K562 (cell line): Measurements from ENCODE around the gene CENPO. TPM values are rescaled to one million over a fixed set of nuclear protein-coding genes. Genes with fewer than 3 reads are reported as not detected.

ENCODE experiments used
- ARHGAP35 ChIP-seq: fragments of 450-650 bp; IDR thresholded peaks from 2 replicates; pipeline ENCODE4 v1.6.1; 2018; ENCODE audit not compliant: partially characterized antibody
- PHF20 ChIP-seq: fragments of 450-650 bp; IDR thresholded peaks from 2 replicates; pipeline ENCODE4 v1.6.1; 2018; ENCODE audit not compliant: partially characterized antibody
- PHTF2 ChIP-seq: fragments of 250-450 bp; sonication (Bioruptor Pico); IDR thresholded peaks from 2 replicates; pipeline ENCODE4 v1.5.0; 2021; ENCODE audit warnings: mild to moderate bottlenecking
- POLR2B ChIP-seq: fragments of 450-650 bp; IDR thresholded peaks from 2 replicates; pipeline ENCODE4 v1.6.1; 2018; ENCODE audit warnings: low read depth; ENCODE audit not compliant: partially characterized antibody
- POLR3A ChIP-seq: IDR thresholded peaks from 2 replicates; pipeline ENCODE4 v1.6.1; 2011; ENCODE audit warnings: borderline replicate concordance, mild to moderate bottlenecking, moderate library complexity; ENCODE audit not compliant: insufficient read length, insufficient read depth; ENCODE audit errors: extremely low read depth
- SMAD4 ChIP-seq: fragments of 250-450 bp; sonication (Bioruptor Pico); conservative IDR thresholded peaks from 2 replicates; pipeline ENCODE4 v1.8.0; 2021; ENCODE audit warnings: inconsistent platforms, mild to moderate bottlenecking, moderate library complexity
- SMARCA5 ChIP-seq: fragments of 450-650 bp; IDR thresholded peaks from 2 replicates; pipeline ENCODE4 v1.6.1; 2016
- TEAD1 ChIP-seq, 2 experiments: fragments of 450-650 bp in 1 of 2; sonication (generic) in 1 of 2; formaldehyde crosslinking; IDR thresholded peaks; 2 replicates each; pipeline versions ENCODE4 v1.4.0 to v1.8.0; 2020 to 2022; ENCODE audit warnings: mild to moderate bottlenecking in 2 of 2, missing genetic modification reagents in 1 of 2
- ZFX ChIP-seq: sonication (generic); formaldehyde crosslinking; IDR thresholded peaks from 2 replicates; pipeline ENCODE4 v1.8.0; 2022; ENCODE audit warnings: mild to moderate bottlenecking, missing genetic modification reagents, moderate library complexity
- ZNF133 ChIP-seq: fragments of 250-450 bp; sonication (Bioruptor Pico); IDR thresholded peaks from 2 replicates; pipeline ENCODE4 v1.4.0; 2020; ENCODE audit warnings: mild to moderate bottlenecking
- ZNF707 ChIP-seq: fragments of 250-450 bp; sonication (Bioruptor Pico); conservative IDR thresholded peaks from 2 replicates; pipeline ENCODE4 v1.8.0; 2022; ENCODE audit warnings: inconsistent platforms, mild to moderate bottlenecking, moderate library complexity
- polyA plus RNA-seq, 8 experiments: library from polyadenylated mRNA; depleted of rRNA in 4 of 8; stranded (reverse) in 5 of 8; unstranded in 3 of 8; fragments of >200 nt; fragmentation: Nextera tagmentation in 2 of 8; fragmentation: Illumina TruSeq in 1 of 8; extraction: Ambion mirVana in 2 of 8; extraction: Trizol in 1 of 8; gene quantifications; 2 replicates each; pipeline versions ENCODE4 v1.2.1 to v1.2.3, GENCODE V29; 2011 to 2014; ENCODE audit warnings: inconsistent platforms in 1 of 8, missing spikeins in 1 of 8
- total RNA-seq, 7 experiments: library from RNA; depleted of rRNA in 6 of 7; stranded (reverse); fragments of >200 nt in 6 of 7; fragmentation: Illumina TruSeq in 2 of 7; extraction: Trizol in 2 of 7; gene quantifications; 2 replicates each; pipeline versions ENCODE4 v1.2.1 to v1.2.3, GENCODE V29; 2011 to 2021; ENCODE audit warnings: low replicate concordance in 1 of 7
- TF ChIP-seq, protein P1 (sequence below): sonication (generic); IDR thresholded peaks from 2 replicates; pipeline ENCODE4 v1.6.1; 2016
- TF ChIP-seq, protein P2 (sequence below), 2 experiments: fragments of 150-350 bp in 1 of 2; IDR thresholded peaks; 2 replicates each; pipeline ENCODE4 v1.6.1; 2012 to 2016; ENCODE audit warnings: low read depth in 2 of 2, low read length in 2 of 2, mild to moderate bottlenecking in 1 of 2, moderate library complexity in 1 of 2
- TF ChIP-seq, protein P3 (sequence below): sonication (generic); formaldehyde crosslinking; IDR thresholded peaks from 2 replicates; pipeline ENCODE4 v1.8.0; 2023; ENCODE audit warnings: mild to moderate bottlenecking, missing genetic modification reagents

CENPO gene
- total and polyA plus RNA-seq, 9 of the 15 experiments (the other 6 are each of a cell fraction or from before 2014, with no cell fraction given): 30.6 to 59.4 (median 38.9) TPM

DNA sequence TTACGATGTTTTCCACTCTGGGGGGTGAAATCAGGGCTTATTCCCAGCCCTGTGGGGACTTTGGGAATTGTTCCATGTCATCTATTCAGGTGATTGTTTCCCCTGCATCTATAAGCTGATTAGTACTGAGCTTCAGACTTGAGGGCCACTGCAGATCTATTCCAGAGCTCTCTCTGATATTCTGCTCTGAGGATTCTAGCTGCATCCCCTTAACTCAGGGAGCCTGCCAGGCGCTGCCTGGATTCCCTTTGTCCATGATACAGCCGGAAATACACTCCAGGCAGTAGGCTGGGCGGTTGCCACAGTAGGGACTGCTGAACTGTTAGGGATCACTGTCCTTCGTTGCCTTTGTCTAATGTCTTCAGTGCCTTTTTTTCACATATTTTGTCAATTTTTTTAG lies 31.4 kb upstream of the CENPO start (continued):
- TF ChIP-seq, protein P1, sequence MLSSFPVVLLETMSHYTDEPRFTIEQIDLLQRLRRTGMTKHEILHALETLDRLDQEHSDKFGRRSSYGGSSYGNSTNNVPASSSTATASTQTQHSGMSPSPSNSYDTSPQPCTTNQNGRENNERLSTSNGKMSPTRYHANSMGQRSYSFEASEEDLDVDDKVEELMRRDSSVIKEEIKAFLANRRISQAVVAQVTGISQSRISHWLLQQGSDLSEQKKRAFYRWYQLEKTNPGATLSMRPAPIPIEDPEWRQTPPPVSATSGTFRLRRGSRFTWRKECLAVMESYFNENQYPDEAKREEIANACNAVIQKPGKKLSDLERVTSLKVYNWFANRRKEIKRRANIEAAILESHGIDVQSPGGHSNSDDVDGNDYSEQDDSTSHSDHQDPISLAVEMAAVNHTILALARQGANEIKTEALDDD: no peak
- TF ChIP-seq ZFX (CRISPR knock-in tag) (no peak), ZNF133 (CRISPR knock-in tag) (no peak), PHTF2 (no peak), ARHGAP35 (no peak), SMAD4 (CRISPR knock-in tag) (no peak), ZNF707 (CRISPR knock-in tag) (no peak), SMARCA5 (no peak), POLR3A (no peak), TEAD1 (CRISPR knock-in tag; IDR thresholded peaks at IDR 0.05) (no peak), POLR2B (no peak), PHF20 (no peak)
- TF ChIP-seq, protein P2, sequence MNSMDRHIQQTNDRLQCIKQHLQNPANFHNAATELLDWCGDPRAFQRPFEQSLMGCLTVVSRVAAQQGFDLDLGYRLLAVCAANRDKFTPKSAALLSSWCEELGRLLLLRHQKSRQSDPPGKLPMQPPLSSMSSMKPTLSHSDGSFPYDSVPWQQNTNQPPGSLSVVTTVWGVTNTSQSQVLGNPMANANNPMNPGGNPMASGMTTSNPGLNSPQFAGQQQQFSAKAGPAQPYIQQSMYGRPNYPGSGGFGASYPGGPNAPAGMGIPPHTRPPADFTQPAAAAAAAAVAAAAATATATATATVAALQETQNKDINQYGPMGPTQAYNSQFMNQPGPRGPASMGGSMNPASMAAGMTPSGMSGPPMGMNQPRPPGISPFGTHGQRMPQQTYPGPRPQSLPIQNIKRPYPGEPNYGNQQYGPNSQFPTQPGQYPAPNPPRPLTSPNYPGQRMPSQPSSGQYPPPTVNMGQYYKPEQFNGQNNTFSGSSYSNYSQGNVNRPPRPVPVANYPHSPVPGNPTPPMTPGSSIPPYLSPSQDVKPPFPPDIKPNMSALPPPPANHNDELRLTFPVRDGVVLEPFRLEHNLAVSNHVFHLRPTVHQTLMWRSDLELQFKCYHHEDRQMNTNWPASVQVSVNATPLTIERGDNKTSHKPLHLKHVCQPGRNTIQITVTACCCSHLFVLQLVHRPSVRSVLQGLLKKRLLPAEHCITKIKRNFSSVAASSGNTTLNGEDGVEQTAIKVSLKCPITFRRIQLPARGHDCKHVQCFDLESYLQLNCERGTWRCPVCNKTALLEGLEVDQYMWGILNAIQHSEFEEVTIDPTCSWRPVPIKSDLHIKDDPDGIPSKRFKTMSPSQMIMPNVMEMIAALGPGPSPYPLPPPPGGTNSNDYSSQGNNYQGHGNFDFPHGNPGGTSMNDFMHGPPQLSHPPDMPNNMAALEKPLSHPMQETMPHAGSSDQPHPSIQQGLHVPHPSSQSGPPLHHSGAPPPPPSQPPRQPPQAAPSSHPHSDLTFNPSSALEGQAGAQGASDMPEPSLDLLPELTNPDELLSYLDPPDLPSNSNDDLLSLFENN (IDR thresholded peaks at IDR 0.05; ENCODE audit: low read depth in 2 of 2, low read length in 2 of 2): no peak
- TF ChIP-seq, protein P3, sequence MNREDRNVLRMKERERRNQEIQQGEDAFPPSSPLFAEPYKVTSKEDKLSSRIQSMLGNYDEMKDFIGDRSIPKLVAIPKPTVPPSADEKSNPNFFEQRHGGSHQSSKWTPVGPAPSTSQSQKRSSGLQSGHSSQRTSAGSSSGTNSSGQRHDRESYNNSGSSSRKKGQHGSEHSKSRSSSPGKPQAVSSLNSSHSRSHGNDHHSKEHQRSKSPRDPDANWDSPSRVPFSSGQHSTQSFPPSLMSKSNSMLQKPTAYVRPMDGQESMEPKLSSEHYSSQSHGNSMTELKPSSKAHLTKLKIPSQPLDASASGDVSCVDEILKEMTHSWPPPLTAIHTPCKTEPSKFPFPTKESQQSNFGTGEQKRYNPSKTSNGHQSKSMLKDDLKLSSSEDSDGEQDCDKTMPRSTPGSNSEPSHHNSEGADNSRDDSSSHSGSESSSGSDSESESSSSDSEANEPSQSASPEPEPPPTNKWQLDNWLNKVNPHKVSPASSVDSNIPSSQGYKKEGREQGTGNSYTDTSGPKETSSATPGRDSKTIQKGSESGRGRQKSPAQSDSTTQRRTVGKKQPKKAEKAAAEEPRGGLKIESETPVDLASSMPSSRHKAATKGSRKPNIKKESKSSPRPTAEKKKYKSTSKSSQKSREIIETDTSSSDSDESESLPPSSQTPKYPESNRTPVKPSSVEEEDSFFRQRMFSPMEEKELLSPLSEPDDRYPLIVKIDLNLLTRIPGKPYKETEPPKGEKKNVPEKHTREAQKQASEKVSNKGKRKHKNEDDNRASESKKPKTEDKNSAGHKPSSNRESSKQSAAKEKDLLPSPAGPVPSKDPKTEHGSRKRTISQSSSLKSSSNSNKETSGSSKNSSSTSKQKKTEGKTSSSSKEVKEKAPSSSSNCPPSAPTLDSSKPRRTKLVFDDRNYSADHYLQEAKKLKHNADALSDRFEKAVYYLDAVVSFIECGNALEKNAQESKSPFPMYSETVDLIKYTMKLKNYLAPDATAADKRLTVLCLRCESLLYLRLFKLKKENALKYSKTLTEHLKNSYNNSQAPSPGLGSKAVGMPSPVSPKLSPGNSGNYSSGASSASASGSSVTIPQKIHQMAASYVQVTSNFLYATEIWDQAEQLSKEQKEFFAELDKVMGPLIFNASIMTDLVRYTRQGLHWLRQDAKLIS (CRISPR knock-in tag): no peak
